Peyer's patch (tissue), 4 donors: ENCODE measurements around the gene MBD3.
A peak's percentile ranks its signal among the peaks of the same experiment; 100 is the strongest.

Experiments used
- CTCF ChIP-seq, 6 experiments: fragments of 450-650 bp in 4 of 6; fragments of 200-600 bp in 2 of 6; sonication (generic) in 1 of 6; IDR thresholded peaks; one replicate each; pipeline ENCODE4 v1.5.1; 2017 to 2019; ENCODE audit warnings: antibody characterized with exemption in 6 of 6, mild to moderate bottlenecking in 3 of 6, moderate library complexity in 1 of 6
- POLR2A ChIP-seq, 2 donors: fragments of 450-650 bp; IDR thresholded peaks; one replicate each; pipeline ENCODE4 v1.5.1; 2017; ENCODE audit warnings: antibody characterized with exemption in 2 of 2, mild to moderate bottlenecking in 2 of 2, moderate library complexity in 2 of 2

DNA sequence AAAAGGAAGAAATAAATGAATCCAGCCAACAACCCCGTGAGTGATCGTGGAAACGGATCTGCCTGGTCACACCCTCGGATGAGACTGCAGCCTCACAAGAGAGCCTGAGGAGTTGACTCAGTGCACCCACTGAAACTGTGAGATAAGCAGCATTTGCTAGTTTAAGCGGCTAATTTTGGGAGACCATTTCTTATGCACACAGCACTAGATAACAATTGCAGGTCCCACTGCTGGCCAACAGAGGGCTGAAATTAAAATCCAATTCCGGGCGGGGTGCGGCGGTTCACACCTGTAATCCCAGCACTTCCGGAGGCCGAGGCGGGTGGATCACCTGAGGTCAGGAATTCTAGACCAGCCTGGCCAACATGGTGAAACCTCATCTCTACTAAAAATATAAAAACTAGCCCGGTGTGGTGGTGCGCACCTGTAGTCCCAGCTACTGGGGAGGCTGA, 9.0 kb upstream of the MBD3 start:
- TF ChIP-seq CTCF (IDR thresholded peaks at IDR 0.05) (peak in 2 of 6 experiments; percentile 3 to 15), POLR2A (IDR thresholded peaks at IDR 0.05) (no peak)
